A673 (cell line): ENCODE measurements around the gene SHROOM3. TPM values are rescaled to one million over a fixed set of nuclear protein-coding genes. Genes with fewer than 3 reads are reported as not detected.

Experiments
- BruUV-seq: library from RNA; stranded (reverse); fragments of 400-500 nt; replicated peaks from 2 replicates; lab custom pipeline; 2021; lab: Mats Ljungman, UMichigan
- CTCF ChIA-PET: fragments of 300-600 bp; sonication (Branson Sonifier 250); formaldehyde crosslinking; loops from one replicate; lab custom pipeline; 2022; ENCODE audit warnings: antibody characterized with exemption; lab: Charles Lee
- POLR2A ChIA-PET: fragments of 300-600 bp; sonication (Branson Sonifier 250); formaldehyde crosslinking; loops from one replicate; lab custom pipeline; 2022; ENCODE audit warnings: antibody characterized with exemption; ENCODE audit not compliant: low non-redundant PET; lab: Charles Lee
- DNase-seq: peaks from one replicate; pipeline ENCODE4 v3.0.0-alpha.2; 2015; ENCODE audit warnings: low spot score
- H3K27ac ChIP-seq: fragments of 200-600 bp; sonication (generic); 2 replicates; pipeline ENCODE4 v1.5.1; 2016; ENCODE audit warnings: mixed run types, low read depth, mild to moderate bottlenecking, mixed read lengths, antibody characterized with exemption, low read length; ENCODE audit not compliant: poor library complexity, severe bottlenecking
- H3K27me3 ChIP-seq: fragments of 200-600 bp; sonication (generic); replicated peaks from 2 replicates; pipeline ENCODE4 v1.6.1; 2017; ENCODE audit warnings: mixed run types, low read depth, mild to moderate bottlenecking, mixed read lengths, antibody characterized with exemption, low read length; ENCODE audit not compliant: insufficient read depth, poor library complexity
- H3K36me3 ChIP-seq: fragments of 200-600 bp; sonication (generic); 2 replicates; pipeline ENCODE4 v1.6.1; 2016; ENCODE audit warnings: mixed run types, mild to moderate bottlenecking, mixed read lengths, antibody characterized with exemption, low read length; ENCODE audit not compliant: insufficient read depth, poor library complexity, severe bottlenecking
- H3K4me1 ChIP-seq: fragments of 200-600 bp; sonication (generic); 2 replicates; pipeline ENCODE4 v1.6.1; 2017; ENCODE audit warnings: mixed run types, mild to moderate bottlenecking, mixed read lengths, antibody characterized with exemption, low read length; ENCODE audit not compliant: insufficient read depth, poor library complexity, severe bottlenecking
- H3K4me3 ChIP-seq: fragments of 200-600 bp; sonication (generic); 2 replicates; pipeline ENCODE4 v1.5.1; 2016; ENCODE audit warnings: low read depth, mixed run types, mild to moderate bottlenecking, mixed read lengths, low read length; ENCODE audit not compliant: poor library complexity, severe bottlenecking
- H3K9me3 ChIP-seq: fragments of 200-600 bp; sonication (generic); 2 replicates; pipeline ENCODE4 v1.6.1; 2016; ENCODE audit warnings: mixed run types, low read depth, mild to moderate bottlenecking, mixed read lengths, antibody characterized with exemption, low read length; ENCODE audit not compliant: poor library complexity, severe bottlenecking
- EZH2 ChIP-seq: fragments of 200-600 bp; sonication (generic); IDR thresholded peaks from 2 replicates; pipeline ENCODE4 v1.6.1; 2017; ENCODE audit warnings: borderline replicate concordance, low read depth, mild to moderate bottlenecking, mixed read lengths, antibody characterized with exemption, low read length; ENCODE audit not compliant: poor library complexity, severe bottlenecking
- intact Hi-C: fragments of 100-400 bp; cut with micrococcal nuclease; formaldehyde crosslinking; loops from one replicate; pipeline ENCODE4 v1.10.0; 2022; ENCODE audit not compliant: unreplicated experiment
- total RNA-seq: library from RNA; stranded (reverse); gene quantifications from 2 replicates; pipeline ENCODE4 v1.2.3, GENCODE V29; 2021
- TF ChIP-seq, protein P1 (sequence below): fragments of 300-800, 200-600 bp; sonication (generic); conservative IDR thresholded peaks from 2 replicates; pipeline ENCODE4 v1.5.1; 2017; ENCODE audit warnings: low read depth, mild to moderate bottlenecking, antibody characterized with exemption, low read length, moderate library complexity, mixed read lengths

The SHROOM3 gene
- total RNA-seq, 1 experiment from 2014 or later = 9.3 TPM

DNA sequence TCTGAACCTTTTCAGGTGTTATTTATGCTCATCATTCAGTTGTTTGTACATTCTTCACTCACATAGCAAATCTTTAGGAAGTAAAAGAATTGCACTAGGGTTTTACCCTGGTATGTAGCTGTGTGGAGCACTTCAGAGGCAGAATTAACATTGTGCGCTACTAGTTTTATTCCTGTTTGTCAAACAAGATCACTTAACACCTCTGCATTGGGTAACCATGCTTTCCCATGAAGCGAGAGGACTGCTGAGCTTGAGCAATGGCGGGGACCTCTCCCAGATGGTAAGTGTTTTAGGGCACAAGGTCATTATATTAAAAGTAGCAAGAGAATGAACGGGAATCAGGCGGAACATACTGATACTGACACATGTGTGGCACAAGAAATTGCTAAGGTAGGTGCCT, 59.2 kb downstream of the SHROOM3 start:
- no peaks in the 10 kb centered on the region for H3K9me3 ChIP-seq
- H3K27me3 ChIP-seq = no peaks in the 10 kb centered on the region
- intact Hi-C loops = loop anchor here (10.0 kb wide), 1 partner anchor 309 kb away; no protein-coding TSS in a partner anchor
- ChIA-PET CTCF (no interaction called here), POLR2A (no interaction called here)
- H3K4me3 ChIP-seq = no peak overlapping the region
- H3K4me1 ChIP-seq = no peaks in the 10 kb centered on the region
- H3K36me3 ChIP-seq = no peaks in the 10 kb centered on the region
- no TSS peak for BruUV-seq
- no peak overlapping the region for H3K27ac ChIP-seq
- no peak for DNase-seq
- TF ChIP-seq EZH2 = no peak
- TF ChIP-seq, protein P1, sequence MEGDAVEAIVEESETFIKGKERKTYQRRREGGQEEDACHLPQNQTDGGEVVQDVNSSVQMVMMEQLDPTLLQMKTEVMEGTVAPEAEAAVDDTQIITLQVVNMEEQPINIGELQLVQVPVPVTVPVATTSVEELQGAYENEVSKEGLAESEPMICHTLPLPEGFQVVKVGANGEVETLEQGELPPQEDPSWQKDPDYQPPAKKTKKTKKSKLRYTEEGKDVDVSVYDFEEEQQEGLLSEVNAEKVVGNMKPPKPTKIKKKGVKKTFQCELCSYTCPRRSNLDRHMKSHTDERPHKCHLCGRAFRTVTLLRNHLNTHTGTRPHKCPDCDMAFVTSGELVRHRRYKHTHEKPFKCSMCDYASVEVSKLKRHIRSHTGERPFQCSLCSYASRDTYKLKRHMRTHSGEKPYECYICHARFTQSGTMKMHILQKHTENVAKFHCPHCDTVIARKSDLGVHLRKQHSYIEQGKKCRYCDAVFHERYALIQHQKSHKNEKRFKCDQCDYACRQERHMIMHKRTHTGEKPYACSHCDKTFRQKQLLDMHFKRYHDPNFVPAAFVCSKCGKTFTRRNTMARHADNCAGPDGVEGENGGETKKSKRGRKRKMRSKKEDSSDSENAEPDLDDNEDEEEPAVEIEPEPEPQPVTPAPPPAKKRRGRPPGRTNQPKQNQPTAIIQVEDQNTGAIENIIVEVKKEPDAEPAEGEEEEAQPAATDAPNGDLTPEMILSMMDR = no peak

DNA sequence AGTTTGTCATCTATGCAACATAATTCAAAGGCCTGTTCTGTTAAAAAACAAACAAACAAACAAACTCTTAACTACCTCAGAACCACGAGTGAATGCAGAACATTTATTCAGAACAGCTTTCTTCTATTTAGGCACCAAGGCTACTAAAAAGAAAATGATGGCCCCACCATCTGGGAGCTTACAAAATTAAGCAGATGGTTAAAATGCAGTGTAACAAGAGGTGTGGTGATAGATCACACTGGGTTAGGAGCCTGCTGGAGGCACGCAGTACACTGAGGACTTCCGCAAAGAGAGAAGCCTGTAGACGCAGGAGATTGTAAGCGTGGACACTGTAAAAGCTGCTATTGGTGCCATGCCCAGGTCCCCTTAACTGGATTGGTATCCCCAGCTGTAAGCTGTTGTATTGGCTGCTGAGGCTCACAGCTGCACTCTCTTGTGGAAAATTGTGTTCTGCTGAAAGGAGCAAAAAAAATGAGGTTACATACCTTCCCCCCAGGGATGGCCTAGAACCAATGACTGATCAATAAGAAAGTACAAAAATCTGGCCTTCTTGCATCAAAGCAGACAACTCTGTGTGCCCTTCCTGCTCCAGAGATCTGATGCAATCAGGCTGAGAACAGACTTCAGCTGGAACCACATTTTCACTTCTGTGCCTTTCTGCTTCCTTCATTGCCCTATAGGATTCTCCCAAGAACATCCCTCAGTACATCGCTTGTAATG, 60.0 kb downstream of the SHROOM3 start:
- TF ChIP-seq EZH2 = no peak
- TF ChIP-seq, protein P1 = no peak

DNA sequence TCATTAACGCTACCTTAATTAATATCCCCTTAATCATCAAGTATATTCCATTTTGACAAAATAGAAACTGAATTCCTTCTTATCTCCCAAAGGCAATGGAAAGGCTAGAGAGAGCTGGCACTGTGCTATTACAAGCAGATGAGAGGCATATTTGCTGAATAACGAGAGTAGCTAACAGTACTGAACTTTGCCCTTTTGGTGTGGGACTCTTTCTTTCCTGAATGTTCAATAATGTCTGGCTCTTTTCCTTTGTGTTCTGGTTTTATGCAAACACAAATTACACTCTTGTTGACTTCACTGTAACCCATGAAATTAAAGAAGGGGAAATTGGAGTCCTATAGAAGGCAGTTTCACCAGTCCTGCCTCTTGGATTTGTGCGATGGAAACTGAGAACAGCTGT, 63.5 kb downstream of the SHROOM3 start:
- Histone ChIP-seq H3K4me1 (no peaks in the 10 kb centered on the region), H3K36me3 (no peaks in the 10 kb centered on the region), H3K27ac (no peak overlapping the region), H3K27me3 (no peaks in the 10 kb centered on the region), H3K4me3 (no peak overlapping the region), H3K9me3 (no peaks in the 10 kb centered on the region)
- intact Hi-C loops = loop anchor here (10.0 kb wide), 1 partner anchor 314 kb away; no protein-coding TSS in a partner anchor
- TF ChIP-seq EZH2 = no peak
- TF ChIP-seq, protein P1 = no peak
- CTCF ChIA-PET = no interaction called here
- POLR2A ChIA-PET = no interaction called here
- DNase-seq = no peak
- no TSS peak for BruUV-seq

More for the DNA sequence above, 60.0 kb downstream of the SHROOM3 start:
- intact Hi-C loops = loop anchor here (10.0 kb wide), 1 partner anchor 310 kb away; no protein-coding TSS in a partner anchor
- H3K27ac ChIP-seq = no peak overlapping the region
- POLR2A ChIA-PET = no interaction called here
- no peak for DNase-seq
- H3K4me1 ChIP-seq = no peaks in the 10 kb centered on the region
- no peak overlapping the region for H3K4me3 ChIP-seq
- CTCF ChIA-PET = no interaction called here
- H3K9me3 ChIP-seq = no peaks in the 10 kb centered on the region
- H3K27me3 ChIP-seq = no peaks in the 10 kb centered on the region
- BruUV-seq = no TSS peak
- H3K36me3 ChIP-seq = no peaks in the 10 kb centered on the region
